K562 (cell line): ENCODE data around the gene TRIO. TPM values are rescaled to one million over a fixed set of nuclear protein-coding genes. Genes with fewer than 3 reads are reported as not detected.

Source experiments
- ATAC-seq: fragments of 200-7000 bp; cut with Tn5 transposase; 3 replicates; pipeline ENCODE4 v1.9.1; 2020; ENCODE audit warnings: moderate library complexity
- BruUV-seq: library from RNA; stranded (reverse); fragments of 400-500 nt; replicated peaks from 2 replicates; lab custom pipeline; 2021; lab: Mats Ljungman, UMichigan
- CTCF ChIA-PET: fragments of 300-600 bp; formaldehyde crosslinking; extraction: SDS; loops from one replicate; lab custom pipeline; 2021; ENCODE audit warnings: low intra/inter-chr PET ratio; lab: Yijun Ruan, JAX
- POLR2A ChIA-PET: fragments of 300-600, 350-650 bp; sonication (Branson Sonifier 250); formaldehyde crosslinking; extraction: SDS; loops from one replicate; lab custom pipeline; 2021; ENCODE audit warnings: antibody characterized with exemption, inconsistent platforms; lab: Yijun Ruan, JAX
- DNase-seq, 4 experiments: peaks; one replicate each; pipeline versions ENCODE4 v3.0.0 to v3.0.0-alpha.2; 2011 to 2018; ENCODE audit warnings: low spot score in 3 of 4, mixed read lengths in 3 of 4; ENCODE audit errors: extremely low read depth in 1 of 4
- FAIRE-seq: peaks from 2 replicates; lab custom pipeline; 2011; peaks lifted over from hg19 to GRCh38; lab: Jason Lieb, UNC
- H2AFZ ChIP-seq: 2 replicates; pipeline ENCODE4 v1.6.0; 2011; ENCODE audit warnings: low read depth, low read length, control low read depth, inconsistent platforms
- H3K27ac ChIP-seq: fragments of 200-600 bp; 3 replicates; pipeline ENCODE4 v1.8.0; 2011; ENCODE audit warnings: low read depth, mild to moderate bottlenecking, control low read depth, inconsistent platforms, low read length, moderate library complexity, mixed read lengths; ENCODE audit errors: extremely low read depth
- H3K27me3 ChIP-seq, 2 experiments: fragments of 300-600 bp in 1 of 2; 2 replicates in 1 of 2; 3 replicates in 1 of 2; pipeline versions ENCODE4 v1.6.0 to v1.8.0; 2011; ENCODE audit warnings: inconsistent platforms in 2 of 2, low read length in 2 of 2, mild to moderate bottlenecking in 1 of 2, mixed read lengths in 1 of 2, moderate library complexity in 1 of 2; ENCODE audit not compliant: control insufficient read depth in 2 of 2, insufficient read depth in 2 of 2
- H3K36me3 ChIP-seq: fragments of 300-600 bp; 3 replicates; pipeline ENCODE4 v1.8.0; 2011; ENCODE audit warnings: mild to moderate bottlenecking, low read length, inconsistent platforms; ENCODE audit not compliant: control insufficient read depth, insufficient read depth
- H3K4me1 ChIP-seq, 2 experiments: fragments of 200-600 bp in 1 of 2; replicated peaks in 1 of 2; 2 replicates in 1 of 2; 3 replicates in 1 of 2; pipeline versions ENCODE4 v1.5.1 to v1.8.0; 2011; ENCODE audit warnings: inconsistent platforms in 2 of 2, low read length in 2 of 2, mild to moderate bottlenecking in 1 of 2, mixed read lengths in 1 of 2, moderate library complexity in 1 of 2; ENCODE audit not compliant: control insufficient read depth in 2 of 2, insufficient read depth in 2 of 2
- H3K4me2 ChIP-seq: 2 replicates; pipeline ENCODE4 v1.6.1; 2011; ENCODE audit warnings: low read length, control low read depth, inconsistent platforms, mixed read lengths; ENCODE audit not compliant: insufficient read depth
- H3K4me3 ChIP-seq: fragments of 200-600 bp; sonication (generic), shearing (Covaris generic); 2 replicates; pipeline ENCODE4 v1.5.1; 2016; ENCODE audit warnings: control low read depth, inconsistent platforms
- H3K79me2 ChIP-seq: fragments of 200-600 bp; 3 replicates; pipeline ENCODE4 v1.8.0; 2011; ENCODE audit warnings: low read length, inconsistent platforms; ENCODE audit not compliant: control insufficient read depth, insufficient read depth
- H3K9ac ChIP-seq, 2 experiments: 2 replicates each; pipeline versions ENCODE4 v1.6.0 to v1.6.1; 2011; ENCODE audit warnings: low read depth in 2 of 2, low read length in 2 of 2, control low read depth in 1 of 2, inconsistent platforms in 1 of 2, mild to moderate bottlenecking in 1 of 2, mixed read lengths in 1 of 2; ENCODE audit not compliant: insufficient read depth in 1 of 2
- H3K9me1 ChIP-seq: one replicate; pipeline ENCODE4 v1.6.0; 2011; ENCODE audit warnings: inconsistent platforms, mild to moderate bottlenecking, low read length, moderate library complexity; ENCODE audit not compliant: control insufficient read depth, insufficient read depth
- H3K9me3 ChIP-seq: replicated peaks from 2 replicates; pipeline ENCODE4 v1.5.1; 2011; ENCODE audit warnings: low read depth, low read length, inconsistent platforms; ENCODE audit not compliant: control insufficient read depth, insufficient read depth
- H4K20me1 ChIP-seq: replicated peaks from 2 replicates; pipeline ENCODE4 v1.6.1; 2011; ENCODE audit warnings: low read length, inconsistent platforms, mixed read lengths; ENCODE audit not compliant: control insufficient read depth, insufficient read depth
- CEBPZ ChIP-seq: fragments of 150-350 bp; IDR thresholded peaks from 2 replicates; pipeline ENCODE4 v1.6.1; 2014; ENCODE audit warnings: low read depth, mild to moderate bottlenecking, low read length, borderline replicate concordance
- DEAF1 ChIP-seq: fragments of 450-650 bp; formaldehyde crosslinking; IDR thresholded peaks from 2 replicates; pipeline ENCODE4 v1.4.0; 2020; ENCODE audit warnings: mild to moderate bottlenecking, moderate library complexity
- HNRNPK ChIP-seq: fragments of 200-400 bp; formaldehyde crosslinking; IDR thresholded peaks from one replicate; pipeline ENCODE4 v1.6.1; 2018; ENCODE audit warnings: mild to moderate bottlenecking, low read depth, low read length; ENCODE audit not compliant: poor library complexity, severe bottlenecking
- MAZ ChIP-seq, 2 experiments: fragments of 450-650 bp in 1 of 2; sonication (generic) in 1 of 2; formaldehyde crosslinking; IDR thresholded peaks in 1 of 2; conservative IDR thresholded peaks in 1 of 2; 2 replicates each; pipeline versions ENCODE4 v1.4.0 to v1.5.0; 2020; ENCODE audit warnings: mild to moderate bottlenecking in 1 of 2, missing genetic modification reagents in 1 of 2
- MYNN ChIP-seq, 2 experiments: sonication (generic); formaldehyde crosslinking in 1 of 2; IDR thresholded peaks; 2 replicates each; pipeline versions ENCODE4 v1.5.0 to v1.6.1; 2016 to 2020; ENCODE audit warnings: antibody characterized with exemption in 1 of 2, missing genetic modification reagents in 1 of 2
- NCOR1 ChIP-seq: fragments of 450-650 bp; IDR thresholded peaks from 2 replicates; pipeline ENCODE4 v1.6.1; 2016; ENCODE audit warnings: mild to moderate bottlenecking, moderate library complexity
- RAD51 ChIP-seq: fragments of 450-650 bp; IDR thresholded peaks from 2 replicates; pipeline ENCODE4 v1.7.1; 2016; ENCODE audit warnings: low read depth, mild to moderate bottlenecking, borderline replicate concordance
- SMARCA5 ChIP-seq: fragments of 450-650 bp; IDR thresholded peaks from 2 replicates; pipeline ENCODE4 v1.6.1; 2016
- ZNF212 ChIP-seq: fragments of 450-650 bp; formaldehyde crosslinking; IDR thresholded peaks from 2 replicates; pipeline ENCODE4 v1.4.0; 2020; ENCODE audit warnings: mild to moderate bottlenecking
- ZNF277 ChIP-seq: fragments of 250-450 bp; sonication (Bioruptor Pico); IDR thresholded peaks from 2 replicates; pipeline ENCODE4 v1.8.0; 2022; ENCODE audit warnings: inconsistent platforms, mild to moderate bottlenecking, moderate library complexity, borderline replicate concordance
- WGBS: fragments of 100-300 bp; shearing (Covaris generic); methylation state at CpG from one replicate; pipeline ENCODE4 v1.1.6; 2016; ENCODE audit warnings: low coverage, mixed read lengths; ENCODE audit not compliant: insufficient coverage; ENCODE audit errors: missing lambda C conversion rate; 5-methylcytosine and 5-hydroxymethylcytosine counted together
- in situ Hi-C: fragments of 300-500 bp; cut with MboI; formaldehyde crosslinking; loops from 4 replicates; pipeline ENCODE4 v1.15.0; 2018; ENCODE audit warnings: inconsistent platforms, mixed read lengths
- intact Hi-C: fragments of 100-400 bp; cut with micrococcal nuclease; formaldehyde crosslinking; loops from 2 replicates; pipeline ENCODE4 v1.14.2; 2022
- polyA plus RNA-seq, 8 experiments: library from polyadenylated mRNA; depleted of rRNA in 4 of 8; stranded (reverse) in 5 of 8; unstranded in 3 of 8; fragments of >200 nt; fragmentation: Nextera tagmentation in 2 of 8; fragmentation: Illumina TruSeq in 1 of 8; extraction: Ambion mirVana in 2 of 8; extraction: Trizol in 1 of 8; gene quantifications; 2 replicates each; pipeline versions ENCODE4 v1.2.1 to v1.2.3, GENCODE V29; 2011 to 2014; ENCODE audit warnings: inconsistent platforms in 1 of 8, missing spikeins in 1 of 8
- total RNA-seq, 7 experiments: library from RNA; depleted of rRNA in 6 of 7; stranded (reverse); fragments of >200 nt in 6 of 7; fragmentation: Illumina TruSeq in 2 of 7; extraction: Trizol in 2 of 7; gene quantifications; 2 replicates each; pipeline versions ENCODE4 v1.2.1 to v1.2.3, GENCODE V29; 2011 to 2021; ENCODE audit warnings: low replicate concordance in 1 of 7

TRIO gene
- total and polyA plus RNA-seq, 9 of the 15 experiments (the other 6 are each of a cell fraction or from before 2014, with no cell fraction given): 0.24 to 5.0 (median 1.1) TPM

- Histone ChIP-seq H3K9ac (no peak overlapping the region), H3K79me2 (no peaks in the 10 kb centered on the region), H3K36me3 (no peaks in the 10 kb centered on the region), H3K9me1 (no peaks in the 10 kb centered on the region), H3K27ac (no peak overlapping the region), H2AFZ (no peak overlapping the region), H3K9me3 (no peaks in the 10 kb centered on the region), H3K4me1 (no peaks in the 10 kb centered on the region), H4K20me1 (no peaks in the 10 kb centered on the region), H3K4me2 (no peak overlapping the region), H3K27me3 (peaks cover 0 to 6% of the 10 kb centered on the region in 2 experiments; a peak in 3 of 5 replicates), H3K4me3 (no peak overlapping the region)
- WGBS: 6% methylated on average over 19 of the region's 21 CpGs
- BruUV-seq: no TSS peak
- ChIA-PET CTCF (interaction anchor here (0.6 kb wide), 1 partner anchor 17 kb away, joined by 5 read pairs; no protein-coding TSS in a partner anchor), POLR2A (no interaction called here)
- peak; percentile 68 to 81 (median 80) for DNase-seq
- FAIRE-seq: no peak
- intact Hi-C loops (loop anchor here (1.0 to 10.0 kb wide), 4 partner anchors 124 to 546 kb away; no protein-coding TSS in a partner anchor), in situ Hi-C loops (no loop called here)
- peak; percentile 97 for ATAC-seq
- TF ChIP-seq DEAF1 (CRISPR knock-in tag) (0 out of 2 replicates have a peak, but pooled peaks have one; percentile 15), RAD51 (0 out of 2 replicates have a peak, but pooled peaks have one; percentile 15), MYNN (IDR thresholded peaks at IDR 0.05) (no peak), MYNN (CRISPR knock-in tag; IDR thresholded peaks at IDR 0.05) (no peak), SMARCA5 (no peak), HNRNPK (no peak), ZNF212 (CRISPR knock-in tag) (no peak), NCOR1 (no peak), ZNF277 (CRISPR knock-in tag) (no peak), MAZ (CRISPR knock-in tag; conservative IDR thresholded peaks at IDR 0.05 in 1 of 2, IDR thresholded peaks at IDR 0.05 in 1 of 2) (no peak), CEBPZ (no peak)
Measured at GRCh38 chr5:14108170-14108996, 34.8 kb upstream of the TRIO start.
